AG08396 (cell line): ENCODE data around the gene SPATA13.
A peak's percentile ranks its signal among the peaks of the same experiment; 100 is the strongest.
"Not testable (repeated sequence)": the region's sequence is repeated elsewhere in the genome, so short reads cannot be mapped to it uniquely, and the experiment has no call there.

ENCODE experiments used
- DNase-seq: peaks from one replicate; pipeline ENCODE4 v3.0.0; 2012; ENCODE audit warnings: low spot score, mixed read lengths

SPATA13 gene

GRCh38 chr13:24160458-24161009, at the start of gene SPATA13:
Gene SPATA13, plus strand, starts transcription at chr13:24160720. Its CDS starts 62,210 bp downstream, at chr13:24222930.
- DNase-seq = peak; percentile 99

- DNase-seq = no peak
Observed at GRCh38 chr13:24112791-24113190, 47.7 kb upstream of the SPATA13 start.

DNA sequence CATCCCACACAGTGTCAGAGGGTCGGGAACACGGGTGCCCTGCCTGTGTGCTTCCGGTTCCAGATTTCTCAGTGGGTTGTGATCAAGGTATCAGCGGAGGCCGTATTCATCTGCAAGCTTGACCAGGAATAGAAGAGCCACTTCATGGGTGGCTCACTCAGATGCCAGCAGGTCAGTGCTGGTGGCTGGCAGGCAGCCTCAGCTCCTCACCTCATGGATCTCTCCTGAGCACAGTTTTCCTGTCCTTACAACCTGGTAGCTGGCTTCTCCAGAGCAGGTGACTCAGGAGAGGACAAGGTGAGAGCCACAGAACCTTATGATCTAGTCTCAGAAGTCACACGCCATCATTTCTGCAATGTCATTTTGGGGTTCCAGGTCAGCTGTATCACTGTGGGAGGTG, 44.8 kb upstream of the SPATA13 start:
- no peak for DNase-seq

DNA sequence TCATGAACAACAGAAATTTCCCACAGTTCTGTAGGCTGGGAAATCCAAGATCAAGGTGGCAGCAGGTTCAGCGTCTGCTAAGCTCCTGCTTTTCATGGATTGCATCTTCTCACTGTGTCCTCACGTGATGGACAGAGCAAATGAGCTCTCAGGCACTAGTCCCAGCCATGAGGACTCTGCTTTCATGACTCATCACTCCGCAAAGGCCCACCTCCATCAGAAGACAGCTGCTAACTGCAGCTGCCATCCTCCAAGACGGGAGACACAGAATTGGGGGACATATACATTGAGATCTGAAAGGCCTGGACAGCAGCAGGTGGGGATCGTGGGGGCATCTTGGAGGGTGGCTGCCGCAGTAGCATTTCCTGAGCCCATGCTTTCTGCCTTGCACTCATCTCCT, 44.4 kb upstream of the SPATA13 start:
- no peak for DNase-seq

DNA sequence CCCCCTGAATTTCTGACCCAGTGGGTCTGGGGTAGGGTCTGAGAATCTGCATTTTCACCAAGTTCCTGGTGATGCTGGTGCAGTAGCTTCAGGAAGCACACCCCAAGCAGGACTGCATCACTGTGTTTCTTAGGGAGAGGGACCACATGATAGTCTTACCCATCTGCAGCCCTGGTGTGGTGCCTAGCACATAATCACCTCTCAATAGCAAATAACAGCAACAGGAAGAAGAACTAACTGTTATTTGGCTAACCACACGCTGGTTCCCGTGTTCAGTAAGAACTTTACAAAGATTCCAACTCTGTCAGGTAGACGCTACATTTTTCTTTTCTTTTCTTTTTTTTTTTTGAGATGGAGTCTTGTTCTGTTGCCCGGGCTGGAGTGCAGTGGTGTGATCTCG, 41.9 kb upstream of the SPATA13 start:
- DNase-seq = no peak

GRCh38 chr13:24119626-24120508, 40.7 kb upstream of the SPATA13 start:
- no peak for DNase-seq

GRCh38 chr13:24122045-24122444, 38.5 kb upstream of the SPATA13 start:
- DNase-seq = not testable (repeated sequence)

DNA sequence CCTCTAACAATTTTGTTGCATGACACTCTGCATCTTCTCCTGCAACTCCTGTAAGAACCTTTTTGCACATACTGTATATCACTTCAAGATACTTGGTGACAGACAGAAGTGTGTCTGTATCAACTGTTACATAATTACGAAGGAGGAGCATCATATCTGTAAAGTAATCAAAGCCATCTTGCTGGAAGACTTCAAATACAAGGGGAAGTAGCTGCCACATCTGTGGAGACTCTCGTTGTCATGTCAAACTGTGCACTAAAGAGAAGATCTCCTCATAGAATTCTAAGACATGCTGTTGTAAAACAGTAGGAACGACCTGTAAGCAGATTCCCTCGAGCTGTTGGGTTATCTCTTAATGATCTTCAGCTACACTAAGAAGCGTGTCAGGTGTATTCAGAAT, 38.0 kb upstream of the SPATA13 start:
- DNase-seq = no peak

GRCh38 chr13:24123761-24124160, 36.8 kb upstream of the SPATA13 start:
- no peak for DNase-seq

DNA sequence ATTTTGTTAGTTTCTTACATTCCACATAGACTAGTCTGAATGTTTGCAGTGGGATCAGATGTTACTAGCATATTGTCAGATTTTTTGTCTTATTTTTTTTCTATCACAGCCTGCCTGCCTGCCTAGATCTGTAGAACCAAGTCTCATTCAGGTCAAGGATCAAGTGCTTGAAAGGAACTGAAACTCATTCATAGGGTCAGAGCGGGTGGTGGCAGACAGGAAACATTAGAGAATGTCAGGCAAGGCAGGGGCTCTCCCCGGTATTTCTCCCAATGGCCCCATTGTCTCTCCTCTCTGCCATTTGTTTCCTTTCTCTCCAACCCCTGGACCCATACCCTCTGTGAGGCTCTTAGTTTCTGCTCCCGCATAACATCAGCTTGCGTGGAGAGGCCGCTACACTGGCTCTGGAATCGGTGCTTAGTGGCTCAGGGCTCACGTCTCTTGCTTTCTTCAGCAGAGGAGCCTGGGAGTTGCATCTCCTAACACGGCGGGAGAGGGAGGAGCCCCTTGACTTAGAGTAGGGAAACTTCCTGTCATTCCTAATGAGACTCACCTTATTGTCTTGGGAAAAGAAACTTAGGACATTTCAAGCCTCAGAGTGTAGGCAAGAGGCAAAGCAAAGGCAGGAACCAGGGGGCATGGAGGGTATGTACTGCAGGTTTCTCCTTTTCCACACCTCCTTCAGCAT, 35.6 kb upstream of the SPATA13 start:
- no peak for DNase-seq

DNA sequence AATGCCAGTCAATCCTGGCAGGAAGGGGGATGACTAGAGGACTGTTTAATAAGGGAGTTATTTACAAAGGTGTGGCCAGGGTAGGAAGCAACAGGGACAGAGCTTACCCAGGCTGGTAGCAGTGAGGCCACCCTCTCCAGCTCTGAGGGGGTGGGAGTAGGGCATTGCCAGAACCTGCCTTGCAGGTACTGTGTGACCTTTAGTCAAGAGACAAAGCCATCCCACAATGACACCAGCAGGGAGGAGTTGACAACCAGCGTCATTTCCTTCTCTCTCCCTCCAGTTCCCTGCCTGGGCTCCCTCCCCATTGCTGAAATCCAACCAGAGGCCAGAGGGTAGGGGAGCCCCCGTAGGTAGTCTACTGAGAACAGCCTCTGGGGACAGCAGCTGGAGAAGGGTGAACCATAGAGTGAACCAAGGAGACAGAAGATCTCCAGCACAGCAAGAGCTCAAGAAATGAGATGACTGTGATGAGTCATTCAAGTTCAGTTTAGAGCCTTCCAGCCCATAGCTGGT, 33.3 kb upstream of the SPATA13 start:
- no peak for DNase-seq

- no peak for DNase-seq
Observed at GRCh38 chr13:24128112-24128511, 32.4 kb upstream of the SPATA13 start.

- no peak for DNase-seq
Observed at GRCh38 chr13:24128962-24129361, 31.6 kb upstream of the SPATA13 start.

DNA sequence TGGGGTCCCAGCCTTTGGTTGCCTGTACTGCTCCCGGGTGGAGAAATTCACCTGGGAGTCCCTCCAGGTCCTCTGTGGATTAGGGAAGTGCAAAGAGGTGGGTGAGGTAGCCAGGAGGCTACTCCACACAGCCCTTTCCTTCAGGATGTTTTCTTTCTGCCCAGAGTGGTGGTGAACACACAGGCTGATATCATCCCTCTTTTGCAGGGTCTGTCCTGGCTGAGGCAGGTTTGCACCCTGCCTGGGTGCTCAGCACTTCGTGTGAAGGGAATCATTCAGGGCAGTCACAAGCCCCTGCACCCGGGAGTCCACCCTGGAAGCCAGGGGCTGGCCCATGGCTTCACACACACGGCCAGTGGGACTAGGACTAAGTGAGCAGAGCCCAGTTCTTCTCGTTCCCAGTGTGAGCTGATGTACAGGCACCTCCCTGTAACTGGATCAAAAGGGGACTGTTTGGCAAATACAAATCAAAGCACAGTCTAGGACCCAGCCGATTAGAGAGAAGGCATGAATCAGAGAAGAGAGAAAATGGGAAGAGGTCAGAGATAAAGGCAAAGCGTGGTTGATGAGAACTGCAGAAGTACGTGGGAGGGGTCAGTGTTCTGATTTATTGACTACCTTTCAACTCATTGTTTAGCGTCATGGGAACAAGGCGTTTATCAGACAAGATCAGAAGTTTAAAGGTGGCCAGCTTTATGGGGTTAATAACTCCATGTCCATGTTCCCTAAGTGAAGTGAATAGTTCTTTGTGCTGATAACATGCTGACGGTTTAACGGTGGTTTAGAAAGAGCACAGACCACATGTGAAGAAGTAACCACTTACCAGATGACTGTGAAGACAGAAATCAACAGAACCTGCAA, 30.4 kb upstream of the SPATA13 start:
- no peak for DNase-seq

DNA sequence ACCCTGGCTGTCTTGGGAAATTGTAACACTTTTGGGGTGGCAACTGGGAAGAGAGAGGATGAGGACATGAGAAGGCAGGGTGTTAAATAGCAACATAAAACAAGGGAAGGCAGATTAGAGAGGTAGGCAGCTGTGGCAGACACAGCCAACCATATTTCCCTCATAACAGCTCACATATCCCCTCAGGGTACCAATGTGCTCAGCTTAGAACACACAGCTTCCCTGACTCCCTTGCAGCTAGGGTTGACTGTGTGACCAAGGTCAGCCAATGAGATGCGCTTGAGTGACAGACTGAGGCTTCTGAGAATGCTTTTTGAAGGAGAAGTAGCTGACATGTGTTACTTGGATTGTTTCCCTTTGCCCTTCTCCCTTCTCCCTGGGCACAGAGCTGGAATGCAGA, 28.8 kb upstream of the SPATA13 start:
- DNase-seq = no peak

- no peak for DNase-seq
Observed at GRCh38 chr13:24133021-24133795, 27.3 kb upstream of the SPATA13 start.

GRCh38 chr13:24134231-24134630, 26.3 kb upstream of the SPATA13 start:
- DNase-seq = no peak

- no peak for DNase-seq
Observed at GRCh38 chr13:24134757-24135156, 25.8 kb upstream of the SPATA13 start.

DNA sequence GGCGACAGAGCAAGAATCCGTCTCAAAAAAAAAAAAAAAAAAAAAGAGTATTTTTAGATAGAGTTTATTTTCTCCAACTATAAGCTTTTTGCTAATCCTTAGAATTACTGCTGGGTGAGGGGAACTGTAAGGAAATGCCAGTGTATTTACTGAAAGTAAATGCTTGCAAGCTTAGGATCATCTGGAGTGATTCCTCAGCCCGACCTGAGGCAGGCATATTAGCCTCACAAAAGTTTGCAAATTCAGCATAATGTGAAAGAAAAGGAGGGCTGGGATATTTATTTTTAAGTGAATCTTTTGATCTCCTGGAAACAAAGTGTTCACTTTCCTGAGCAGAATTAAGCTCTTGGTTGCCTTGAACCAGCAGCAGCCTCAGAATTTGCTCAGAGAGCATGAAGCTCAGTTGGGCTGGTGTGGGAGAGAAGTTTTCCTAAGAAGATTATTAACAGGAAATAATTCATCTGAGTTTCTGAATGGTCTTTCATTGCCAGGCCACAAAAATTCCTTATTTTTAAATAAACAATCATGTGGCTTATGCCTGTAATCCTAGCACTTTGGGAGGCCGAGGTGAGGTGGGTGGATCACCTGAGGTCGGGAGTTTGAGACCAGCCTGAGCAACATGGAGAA, 24.7 kb upstream of the SPATA13 start:
- DNase-seq = no peak

DNA sequence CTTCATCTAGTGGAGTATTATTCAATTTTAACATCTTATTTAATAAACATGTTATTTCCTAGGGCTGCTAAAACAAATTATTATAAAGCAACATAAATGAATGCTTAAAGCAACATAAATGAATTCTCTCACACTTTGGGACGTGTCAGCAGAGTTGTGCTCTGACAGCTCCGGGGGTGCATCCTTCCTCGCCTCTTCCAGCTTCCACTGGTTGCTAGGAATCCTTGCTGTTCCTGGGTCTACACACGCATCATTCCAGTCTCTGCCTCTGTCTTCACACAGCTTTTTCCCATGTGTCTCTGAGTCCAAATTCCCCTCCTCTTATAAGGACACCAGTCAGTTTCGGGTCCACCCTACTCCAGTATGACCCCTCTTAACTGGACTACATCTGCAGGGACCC, 21.6 kb upstream of the SPATA13 start:
- no peak for DNase-seq
